IMR-90 (cell line): ENCODE results near the gene MGA. TPM values are rescaled to one million over a fixed set of nuclear protein-coding genes. Genes with fewer than 3 reads are reported as not detected.

ENCODE experiments used
- microRNA-seq, 2 experiments: library from miRNA; stranded (forward) in 1 of 2; unstranded in 1 of 2; fragments of 10-50 nt in 1 of 2; fragments of <30 nt in 1 of 2; gene quantifications in 1 of 2; microRNA quantifications in 1 of 2; one replicate each; pipeline versions ENCODE3 to v1.1.0; 2013 to 2020; ENCODE audit not compliant: insufficient read depth in 1 of 2, insufficient read length in 1 of 2, unreplicated experiment in 1 of 2
- polyA plus RNA-seq, 3 experiments: library from polyadenylated mRNA; depleted of rRNA; stranded (reverse); fragments of >200 nt; gene quantifications; 2 replicates each; pipeline ENCODE4 v1.2.3, GENCODE V29; 2012; ENCODE audit warnings: low replicate concordance in 1 of 3
- small RNA-seq, 5 experiments: library from RNA; depleted of rRNA; stranded (forward); fragments of <200 nt; gene quantifications; one replicate each; pipeline ENCODE3, GENCODE V24; 2012
- total RNA-seq: library from RNA; depleted of rRNA; stranded (reverse); fragments of >200 nt; gene quantifications from 2 replicates; pipeline ENCODE4 v1.2.3, GENCODE V29; 2012; rRNA removed

MGA gene
- total and polyA plus RNA-seq, 2 of the 4 experiments (the other 2 are of a cell fraction) = 3.2 to 38.0 TPM

Small RNA genes lying within 50 kb of the gene (microRNA-seq; reads per million reads assigned to microRNA genes)
- 0 reads per million in 2 experiments for gene MIR626

Small RNA genes lying within 50 kb of the gene (small RNA-seq; reads per million reads assigned to genes)
- 0 reads per million in 5 experiments for gene MIR626

Other genes with a start within 250 kb of the MGA start
- gene RTF1, start 243.3 kb upstream of the MGA start, total RNA-seq = 15.1 and 17.8 TPM in 2 replicates
- 21.7 and 24.3 TPM in 2 replicates for gene RTF1, start 243.3 kb upstream of the MGA start, polyA plus RNA-seq (2012; rRNA removed)
- 1.1 and 1.4 TPM in 2 replicates for gene ITPKA, start 166.5 kb upstream of the MGA start, total RNA-seq
- 1.8 and 2.2 TPM in 2 replicates for gene ITPKA, start 166.5 kb upstream of the MGA start, polyA plus RNA-seq (2012; rRNA removed)
- gene LTK, start 146.6 kb upstream of the MGA start, total RNA-seq = 0.18 and 0.28 TPM in 2 replicates
- gene LTK, start 146.6 kb upstream of the MGA start, polyA plus RNA-seq (2012; rRNA removed) = 0.62 and 0.77 TPM in 2 replicates
- 9.1 and 9.4 TPM in 2 replicates for gene RPAP1, start 116.1 kb upstream of the MGA start, total RNA-seq
- 18.1 and 22.7 TPM in 2 replicates for gene RPAP1, start 116.1 kb upstream of the MGA start, polyA plus RNA-seq (2012; rRNA removed)
- gene TYRO3, start 101.2 kb upstream of the MGA start, total RNA-seq = 10.6 and 11.5 TPM in 2 replicates
- 15.1 and 18.4 TPM in 2 replicates for gene TYRO3, start 101.2 kb upstream of the MGA start, polyA plus RNA-seq (2012; rRNA removed)
- gene MAPKBP1, start 114.1 kb downstream of the MGA start, total RNA-seq = 10.3 and 12.5 TPM in 2 replicates
- gene MAPKBP1, start 114.1 kb downstream of the MGA start, polyA plus RNA-seq (2012; rRNA removed) = 14.7 and 15.3 TPM in 2 replicates
- gene JMJD7, start 167.7 kb downstream of the MGA start, total RNA-seq = 3.6 and 5.0 TPM in 2 replicates
- gene JMJD7, start 167.7 kb downstream of the MGA start, polyA plus RNA-seq (2012; rRNA removed) = 6.3 and 8.1 TPM in 2 replicates
- under 0.01 and 0.18 TPM in 2 replicates for gene PLA2G4B, start 178.4 kb downstream of the MGA start, total RNA-seq
- gene PLA2G4B, start 178.4 kb downstream of the MGA start, polyA plus RNA-seq (2012; rRNA removed) = 3.1 and 5.8 TPM in 2 replicates
- under 0.01 TPM in 2 replicates for gene SPTBN5, start 233.6 kb downstream of the MGA start, total RNA-seq
- 0.37 and 0.38 TPM in 2 replicates for gene SPTBN5, start 233.6 kb downstream of the MGA start, polyA plus RNA-seq (2012; rRNA removed)